Measurements from ENCODE around the gene PLA2G4B.

DNA sequence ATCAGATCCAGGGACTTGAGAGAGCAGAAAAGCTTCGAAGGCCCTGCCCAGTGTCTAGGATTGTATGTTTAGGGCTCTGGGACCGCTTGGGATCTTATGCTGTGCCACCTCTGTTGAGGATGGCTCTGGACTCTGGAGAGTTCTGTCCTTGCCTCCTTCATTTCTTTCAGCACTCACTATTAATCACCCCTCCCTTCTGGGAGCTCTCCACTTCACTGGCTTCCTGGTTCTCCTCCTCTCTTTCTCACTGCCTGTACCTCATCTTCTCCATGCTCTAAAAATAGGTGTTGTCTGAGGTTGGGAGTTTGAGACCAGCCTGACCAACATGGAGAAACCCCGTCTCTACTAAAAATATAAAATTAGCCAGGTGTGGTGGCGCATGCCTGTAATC, 47.1 kb upstream of the PLA2G4B start:
- TF ChIP-seq CTCF (conservative IDR thresholded peaks at IDR 0.05; ENCODE audit: low read length) (no peak), EZH2phosphoT487 (IDR thresholded peaks at IDR 0.05; ENCODE audit: borderline replicate concordance) (no peak)
